CD4-positive, alpha-beta T cell treated with Interleukin-4 for 1 hour (primary cell): ENCODE measurements around the gene PRKG2.

ENCODE experiments used
- DNase-seq, 2 donors: peaks; one replicate each; pipeline ENCODE4 v3.0.0-alpha.2; 2020 to 2022

Gene PRKG2

DNA sequence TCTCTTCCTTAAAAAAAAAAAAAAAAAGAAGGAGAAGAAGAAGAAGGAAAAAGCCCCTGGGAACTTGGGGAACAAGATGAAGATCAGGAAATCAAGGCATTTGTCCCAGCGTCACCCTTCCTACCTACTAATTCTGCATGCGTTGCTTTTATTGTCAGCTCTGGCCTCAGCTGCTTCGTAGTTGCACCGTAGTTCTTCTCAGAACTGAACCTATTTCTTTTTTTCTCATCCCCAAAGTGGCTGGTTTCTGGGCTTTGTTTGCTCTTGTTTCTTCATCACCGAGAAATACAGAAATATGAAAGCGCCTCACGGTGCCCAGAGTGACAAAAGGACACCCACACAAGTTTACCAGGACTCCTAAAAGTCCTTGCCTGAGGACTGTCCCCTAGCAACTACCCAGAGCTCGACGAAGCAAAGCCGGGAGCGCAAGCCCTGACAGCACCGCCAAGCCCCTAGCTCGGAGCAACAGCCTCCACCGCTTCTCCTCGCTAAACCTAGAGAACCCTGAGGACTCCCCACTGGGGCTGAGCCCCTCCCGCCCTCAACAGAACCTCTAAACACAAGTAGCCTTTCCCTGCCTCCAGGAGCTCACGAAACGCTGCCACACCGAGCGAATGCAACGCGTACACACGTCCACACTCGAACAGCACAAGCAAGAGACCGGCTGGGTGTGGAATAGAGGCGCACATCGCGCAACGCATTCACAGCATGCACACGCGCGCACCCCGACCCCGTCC lies 710 bp downstream of the PRKG2 start:
- DNase-seq: no peak

DNA sequence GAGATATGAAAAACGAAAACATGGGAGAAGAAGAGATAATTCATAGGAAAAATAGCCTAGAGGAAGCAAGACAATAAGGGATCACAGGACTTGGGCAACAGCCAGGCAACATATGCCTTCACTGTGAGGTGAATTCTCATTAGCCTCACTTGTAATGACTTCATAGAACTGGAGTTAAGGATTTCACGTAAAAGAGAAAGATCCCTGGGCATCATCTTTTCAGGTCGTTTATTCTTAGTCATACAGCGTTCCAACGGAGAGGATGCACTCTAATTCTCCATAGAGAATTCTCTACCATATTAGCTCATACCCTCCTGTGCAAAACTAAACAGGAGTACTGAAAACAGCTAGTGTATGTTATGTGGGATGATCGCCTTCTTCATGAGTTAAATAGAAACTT lies 1.4 kb downstream of the PRKG2 start:
- DNase-seq: no peak

DNA sequence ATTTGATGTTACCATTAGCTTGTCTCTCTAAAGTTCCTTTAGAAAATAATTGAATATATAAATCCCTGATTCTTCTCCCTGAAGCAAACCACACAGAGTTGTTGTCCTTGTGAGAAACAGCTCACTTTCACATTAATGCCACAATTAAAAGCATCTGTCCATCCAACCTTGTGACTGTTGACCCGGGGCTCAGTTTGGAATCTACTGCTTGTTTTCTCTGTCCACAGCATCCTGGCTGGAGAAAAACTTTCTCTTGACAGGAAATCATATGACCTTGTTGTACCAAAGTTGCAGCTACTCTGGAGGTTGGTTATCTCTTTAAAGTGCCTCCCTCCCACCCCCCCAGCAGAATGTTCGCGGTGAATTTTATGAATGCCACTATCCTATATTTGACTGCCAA lies 3.1 kb downstream of the PRKG2 start:
- DNase-seq: no peak

DNA sequence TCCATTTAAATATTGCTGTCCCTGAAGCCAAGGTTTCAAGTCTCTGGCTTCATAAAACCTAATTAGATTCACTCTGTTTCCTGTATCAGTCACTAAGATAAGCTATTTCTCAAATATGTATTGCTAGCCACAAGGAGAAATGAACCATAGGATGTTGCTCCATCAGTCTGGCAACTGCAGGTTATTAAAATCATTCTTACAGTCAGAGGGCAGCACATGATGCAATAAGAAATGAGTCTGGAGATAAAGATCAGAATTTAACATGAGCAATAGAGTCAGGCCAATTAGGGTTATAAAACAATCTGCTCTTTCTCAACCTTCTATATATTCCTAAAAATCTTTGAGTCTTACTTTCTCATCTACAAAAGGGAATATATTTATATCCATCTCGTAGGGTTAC lies 7.2 kb downstream of the PRKG2 start:
- DNase-seq: no peak

DNA sequence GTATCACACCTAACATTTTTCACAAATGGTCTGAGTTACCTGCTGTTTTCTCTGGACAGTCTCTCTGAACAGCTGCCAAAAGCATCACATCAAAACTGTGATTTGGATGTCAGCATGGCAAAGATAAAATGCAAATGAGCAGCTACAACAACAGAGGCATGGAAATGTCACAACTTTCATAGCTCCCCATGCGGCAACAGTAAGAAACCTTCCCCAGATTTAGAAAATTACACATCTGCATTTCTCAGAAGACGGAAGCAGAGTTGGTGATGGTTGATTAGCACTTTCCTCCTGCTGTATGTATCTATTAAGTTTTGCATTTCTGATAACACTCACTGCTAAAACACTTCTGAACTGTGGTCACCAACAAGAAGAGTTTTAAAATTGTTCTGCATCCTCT lies 9.7 kb downstream of the PRKG2 start:
- DNase-seq: no peak

DNA sequence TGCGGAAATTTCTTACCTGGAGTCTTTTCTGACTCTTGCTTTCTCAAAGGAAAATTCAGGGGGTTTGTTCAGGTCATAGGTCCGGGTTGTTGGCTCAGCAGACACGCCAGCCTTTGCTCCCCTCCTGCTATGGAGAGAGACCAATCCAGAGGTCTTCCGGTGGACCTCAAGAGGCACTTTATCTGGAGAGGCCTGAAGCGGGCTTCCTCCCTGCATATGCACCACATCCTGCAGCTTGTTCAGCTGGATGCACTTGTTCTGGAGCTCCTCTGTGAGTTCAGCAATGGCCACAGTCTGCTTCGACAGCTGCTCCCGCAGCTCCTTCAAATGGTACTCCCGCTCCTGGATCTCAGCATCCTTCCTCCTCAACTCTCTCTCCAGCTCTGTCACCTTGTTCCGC lies 10.5 kb downstream of the PRKG2 start:
- DNase-seq: no peak

DNA sequence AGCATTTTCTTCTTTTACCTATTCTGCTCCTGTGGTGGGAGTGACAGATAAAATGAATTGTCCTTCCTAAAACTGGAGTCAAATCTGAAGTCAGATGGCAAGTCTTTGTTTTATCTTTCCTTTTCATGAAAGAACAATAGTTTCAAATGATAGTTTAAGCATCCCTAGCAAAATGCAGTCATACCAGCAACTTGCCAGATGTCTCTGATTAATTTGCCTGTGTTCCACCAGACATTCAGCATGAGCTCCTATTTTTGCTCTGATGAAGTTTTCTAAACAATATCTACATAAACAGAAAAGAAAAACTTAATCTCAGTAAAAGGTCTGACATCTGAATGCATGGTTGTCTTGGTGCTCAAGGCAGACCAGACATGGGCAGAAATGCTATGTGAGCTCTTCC lies 15.2 kb downstream of the PRKG2 start:
- DNase-seq: no peak

DNA sequence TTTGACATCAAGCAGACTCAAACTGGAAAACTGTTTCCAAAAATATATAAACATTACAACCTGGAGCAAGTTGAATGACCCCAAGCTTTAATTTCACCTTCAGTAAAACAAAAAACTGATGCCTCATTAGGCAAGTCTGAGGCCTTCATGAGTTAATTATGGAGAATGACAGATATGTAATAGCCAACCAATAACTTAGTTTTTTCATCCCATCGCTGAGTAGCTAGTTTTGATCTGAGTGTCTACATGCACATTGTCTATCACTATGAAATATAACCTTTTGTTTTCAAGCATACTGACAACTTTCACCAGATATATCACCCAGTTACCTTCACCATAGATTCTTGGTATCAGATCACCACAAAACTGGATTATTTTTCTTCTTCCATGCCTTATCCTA lies 16.4 kb downstream of the PRKG2 start:
- no peak for DNase-seq

DNA sequence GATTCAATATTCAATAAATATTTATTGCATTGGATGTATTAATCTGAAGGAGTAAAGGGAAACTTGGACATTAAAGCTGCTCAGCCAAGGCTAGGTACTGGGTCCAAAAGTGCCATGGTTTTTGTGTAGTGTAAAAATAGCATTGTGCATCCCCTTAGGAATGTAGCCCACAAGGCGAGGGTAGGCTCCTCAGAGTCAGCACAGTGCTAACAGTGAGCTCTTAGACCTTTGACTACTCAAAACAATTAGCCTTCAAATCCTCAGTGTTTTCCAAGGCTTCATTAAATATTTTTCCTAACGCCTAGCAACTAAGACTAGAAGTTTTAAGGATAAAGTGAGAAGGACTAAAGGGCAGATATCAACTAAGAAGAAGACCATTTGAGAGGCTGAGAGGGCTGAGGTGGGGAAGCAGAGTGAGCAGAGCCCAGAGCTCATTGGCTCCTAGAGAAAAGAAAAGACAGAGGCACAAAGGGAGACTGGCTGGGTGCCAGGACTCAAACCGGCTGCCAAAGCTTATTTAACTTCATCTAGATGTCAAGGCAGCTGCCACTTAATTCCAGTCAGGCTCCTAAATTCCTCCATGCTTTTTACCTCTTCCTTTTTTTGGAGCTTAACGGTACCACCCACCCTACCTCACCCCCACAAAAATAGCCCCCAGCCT lies 17.0 kb downstream of the PRKG2 start:
- DNase-seq: no peak

DNA sequence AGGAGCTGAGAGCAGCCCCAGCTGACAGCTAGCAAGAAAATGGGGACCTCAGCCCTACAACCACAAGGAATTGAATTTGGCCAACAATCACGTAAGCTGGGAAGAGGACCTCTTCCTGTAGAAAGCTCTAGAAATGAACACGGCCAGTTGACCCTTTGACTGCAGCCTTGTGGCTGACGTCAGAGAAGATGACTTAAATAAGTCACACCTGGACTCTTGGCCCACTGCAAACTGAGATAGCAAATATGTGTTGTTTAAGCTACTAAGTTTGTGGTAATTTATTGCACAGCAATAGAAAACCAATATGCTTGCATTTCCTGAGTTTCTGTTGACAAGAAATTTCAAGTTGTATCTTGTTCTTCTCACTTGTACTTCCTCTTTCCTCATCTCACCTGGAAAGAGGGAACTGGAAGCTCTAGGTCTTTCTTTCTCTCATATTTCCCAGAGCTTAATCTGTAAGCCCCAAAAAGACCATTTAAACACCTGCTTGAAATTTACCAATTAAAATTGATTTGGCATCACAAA lies 18.8 kb downstream of the PRKG2 start:
- no peak for DNase-seq

DNA sequence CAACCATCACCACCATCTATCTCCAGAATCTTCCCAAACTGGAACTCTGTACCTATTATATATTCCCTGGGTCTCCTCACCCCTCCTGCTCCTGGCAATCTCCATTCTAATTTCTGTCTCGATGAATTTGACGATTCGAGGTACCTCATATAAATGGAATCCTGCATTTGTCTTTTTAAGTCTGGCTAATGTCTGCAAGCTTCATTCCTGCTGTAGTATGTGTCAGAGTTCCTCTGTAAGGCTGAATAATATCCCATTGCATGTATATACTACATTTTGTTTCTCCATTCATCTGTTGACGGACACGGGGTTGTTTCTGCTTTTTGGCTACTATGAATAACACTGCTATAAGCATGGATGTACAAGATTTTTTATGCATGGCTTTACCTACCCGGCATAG lies 19.5 kb downstream of the PRKG2 start:
- no peak for DNase-seq

DNA sequence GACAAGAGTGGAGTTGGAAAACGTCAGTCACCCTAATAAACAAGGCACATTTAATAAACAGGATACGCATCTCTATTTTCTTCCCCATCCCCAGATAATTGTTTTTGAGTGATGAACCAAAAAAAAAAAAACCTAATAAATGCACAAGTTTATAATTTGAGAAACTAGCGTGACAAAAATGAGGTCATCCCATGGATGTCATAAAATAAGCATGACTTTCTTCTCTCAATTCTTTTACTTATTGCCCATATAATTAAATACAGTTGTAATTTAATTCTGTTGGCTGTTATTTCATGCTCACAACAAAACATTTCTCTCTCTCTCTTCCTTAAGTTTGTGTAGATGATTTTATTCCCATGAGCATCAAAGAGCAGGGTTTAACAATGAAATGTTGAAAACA lies 20.7 kb downstream of the PRKG2 start:
- no peak for DNase-seq

DNA sequence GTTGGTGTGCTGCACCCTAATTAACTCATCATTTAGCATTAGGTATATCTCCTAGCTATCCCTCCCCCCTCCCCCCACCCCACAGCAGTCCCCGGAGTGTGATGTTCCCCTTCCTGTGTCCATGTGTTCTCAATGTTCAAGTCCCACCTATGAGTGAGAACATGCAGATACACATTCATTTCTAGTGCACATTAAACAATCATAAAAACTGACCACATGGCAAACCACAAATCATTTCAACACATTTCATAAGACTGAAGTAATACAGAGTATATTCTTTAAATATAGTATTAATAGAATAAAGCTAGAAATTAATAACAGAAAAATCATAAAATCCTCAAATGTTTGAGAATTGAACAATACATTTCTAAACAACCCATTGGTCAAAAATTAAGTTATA lies 34.1 kb downstream of the PRKG2 start:
- DNase-seq: no peak

DNA sequence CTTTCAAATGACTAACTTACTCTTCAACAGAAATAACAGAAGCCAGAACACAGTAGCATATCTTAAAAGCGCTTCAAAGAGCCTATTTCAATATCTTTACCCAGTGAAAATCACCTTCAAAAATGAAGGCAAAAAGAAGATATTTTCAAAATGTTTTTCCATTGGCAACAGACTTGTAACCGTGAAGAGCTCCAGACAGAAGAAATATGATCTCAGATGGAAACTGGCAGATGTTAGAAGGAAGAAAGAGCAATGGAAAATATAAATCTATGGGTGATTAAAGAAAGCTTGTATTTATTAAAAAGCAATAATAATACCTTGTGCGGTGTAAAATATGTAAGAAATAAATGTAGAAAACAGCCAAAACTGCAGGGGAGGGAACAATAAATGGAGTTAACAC lies 35.7 kb downstream of the PRKG2 start:
- DNase-seq: no peak

DNA sequence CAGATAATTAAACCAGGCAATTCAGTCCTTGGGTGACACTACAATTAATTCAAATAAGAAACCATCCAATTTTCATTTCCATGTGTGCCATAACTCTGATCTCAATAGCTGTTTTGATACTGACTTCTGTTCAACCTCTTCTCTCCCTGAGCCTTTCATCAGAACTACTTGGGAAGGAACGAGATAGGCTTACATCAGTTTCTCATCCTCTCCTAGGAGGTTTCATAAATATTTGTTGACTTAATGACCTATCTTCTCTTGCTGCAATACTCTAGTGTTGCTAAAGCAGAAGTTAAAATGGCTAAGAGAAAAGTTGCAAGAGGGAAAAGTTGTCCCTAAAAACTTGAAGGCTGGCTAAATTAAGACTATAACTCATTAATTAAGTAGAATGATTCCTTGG lies 41.8 kb downstream of the PRKG2 start:
- no peak for DNase-seq

DNA sequence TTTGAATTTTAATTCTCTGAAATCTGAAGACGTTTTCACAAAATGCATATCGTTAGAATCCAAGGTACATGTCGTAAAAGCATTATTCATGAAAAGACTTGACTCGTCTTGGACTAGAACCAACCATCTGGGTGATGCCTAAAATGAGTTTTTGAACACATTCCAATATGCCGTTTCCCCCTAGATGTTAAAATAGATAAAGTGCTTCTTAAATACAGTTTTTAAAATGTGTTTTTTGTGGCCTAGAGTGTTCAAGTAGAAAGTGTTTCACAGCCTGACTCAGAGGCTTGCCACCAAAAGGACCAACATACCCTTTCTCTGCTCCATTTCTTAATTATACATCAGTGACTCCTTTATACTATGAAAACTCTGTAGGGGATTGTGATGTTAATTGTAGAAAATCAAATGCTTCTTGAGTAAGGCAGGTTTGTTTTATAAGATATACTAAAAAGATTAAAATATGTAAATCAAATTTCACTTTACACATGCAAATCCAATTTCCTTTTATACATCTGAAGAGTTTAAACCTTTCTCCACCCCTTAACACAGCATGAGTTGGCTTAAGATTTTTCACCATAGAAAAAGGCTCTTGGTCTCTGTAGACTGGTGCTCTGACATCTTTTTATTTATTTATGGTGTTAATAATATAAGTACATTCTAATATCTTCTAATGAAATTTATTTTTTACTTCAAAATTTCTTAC lies 48.4 kb downstream of the PRKG2 start:
- DNase-seq: no peak

DNA sequence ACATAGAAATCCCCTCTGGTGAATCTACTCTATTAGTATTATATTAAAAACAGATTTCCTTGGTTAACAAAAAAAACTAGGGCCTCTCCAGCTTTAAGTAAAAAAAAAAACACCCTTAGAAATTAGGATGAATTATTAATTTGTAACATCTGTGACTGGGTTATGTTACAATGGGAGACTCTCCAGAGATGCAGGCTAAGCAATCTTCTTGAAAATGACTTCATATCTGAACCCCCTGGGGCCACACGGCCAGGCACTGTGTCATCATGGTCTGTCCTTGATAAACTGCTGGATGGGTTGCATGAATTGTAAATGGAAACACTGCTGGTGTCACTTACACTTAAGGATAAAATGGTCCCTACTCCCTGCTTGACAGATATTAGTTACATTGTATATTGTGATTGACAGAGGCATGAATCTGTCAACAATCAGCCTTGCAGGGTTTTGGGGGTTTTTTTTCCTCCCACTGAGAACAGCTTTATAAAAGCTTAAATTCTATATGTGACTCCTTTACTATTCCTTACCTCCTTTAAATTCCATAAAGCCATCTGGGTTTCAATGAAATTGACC lies 49.1 kb downstream of the PRKG2 start:
- DNase-seq: no peak

DNA sequence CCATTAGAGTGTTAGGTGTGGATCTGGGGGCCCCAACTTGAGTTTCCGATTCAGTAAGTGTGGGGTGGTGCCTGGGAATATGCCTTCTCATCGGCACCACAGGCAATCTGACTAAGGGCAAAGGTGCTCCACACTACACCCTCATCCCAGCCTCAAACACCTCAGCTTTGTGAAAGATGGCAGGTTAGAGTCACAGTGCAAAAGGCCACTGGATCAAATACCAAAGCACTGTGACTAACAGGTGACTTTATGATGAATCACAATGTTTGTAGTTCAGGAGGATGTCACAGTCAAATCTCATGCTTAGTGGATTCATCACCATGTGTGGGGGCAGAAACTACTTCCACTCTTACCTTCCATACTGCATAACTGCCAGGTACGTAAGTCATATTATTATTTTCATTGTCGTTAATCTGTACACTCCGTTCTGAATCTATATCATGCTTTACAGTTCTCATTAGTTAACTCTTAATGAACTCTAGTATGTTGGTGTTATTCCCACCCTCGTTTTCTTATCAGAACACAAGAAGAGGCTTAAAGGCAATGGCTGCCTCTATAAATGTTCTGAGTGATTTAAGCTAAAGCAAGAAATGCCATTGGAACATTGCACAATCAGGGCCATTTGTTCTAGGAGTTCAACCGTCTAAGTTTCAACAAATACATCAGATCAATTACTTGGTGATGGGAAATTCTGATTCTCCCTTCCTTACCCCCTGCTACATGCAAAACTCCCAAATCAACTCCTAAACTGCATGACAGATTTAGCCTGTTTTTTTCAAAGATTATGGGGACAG lies 50.2 kb downstream of the PRKG2 start:
- DNase-seq: no peak

DNA sequence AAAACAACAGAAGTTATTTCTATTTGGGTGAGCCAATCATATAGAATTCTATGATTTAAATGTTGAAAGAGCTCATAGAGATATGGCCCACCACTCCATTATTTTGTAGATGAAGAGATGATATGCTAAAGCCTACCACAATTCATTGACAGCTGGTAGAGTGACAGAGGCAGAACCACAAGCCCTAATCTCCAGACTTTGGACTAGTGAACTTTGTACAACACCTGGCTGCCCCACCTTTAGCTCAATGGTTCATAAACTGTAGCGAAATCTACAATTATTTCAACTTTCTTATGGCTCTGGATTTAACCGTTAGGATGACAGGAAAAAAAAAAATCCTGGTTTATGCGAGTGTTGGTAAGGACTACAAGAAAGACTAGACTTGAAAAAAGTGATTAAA lies 50.9 kb downstream of the PRKG2 start:
- DNase-seq: no peak

DNA sequence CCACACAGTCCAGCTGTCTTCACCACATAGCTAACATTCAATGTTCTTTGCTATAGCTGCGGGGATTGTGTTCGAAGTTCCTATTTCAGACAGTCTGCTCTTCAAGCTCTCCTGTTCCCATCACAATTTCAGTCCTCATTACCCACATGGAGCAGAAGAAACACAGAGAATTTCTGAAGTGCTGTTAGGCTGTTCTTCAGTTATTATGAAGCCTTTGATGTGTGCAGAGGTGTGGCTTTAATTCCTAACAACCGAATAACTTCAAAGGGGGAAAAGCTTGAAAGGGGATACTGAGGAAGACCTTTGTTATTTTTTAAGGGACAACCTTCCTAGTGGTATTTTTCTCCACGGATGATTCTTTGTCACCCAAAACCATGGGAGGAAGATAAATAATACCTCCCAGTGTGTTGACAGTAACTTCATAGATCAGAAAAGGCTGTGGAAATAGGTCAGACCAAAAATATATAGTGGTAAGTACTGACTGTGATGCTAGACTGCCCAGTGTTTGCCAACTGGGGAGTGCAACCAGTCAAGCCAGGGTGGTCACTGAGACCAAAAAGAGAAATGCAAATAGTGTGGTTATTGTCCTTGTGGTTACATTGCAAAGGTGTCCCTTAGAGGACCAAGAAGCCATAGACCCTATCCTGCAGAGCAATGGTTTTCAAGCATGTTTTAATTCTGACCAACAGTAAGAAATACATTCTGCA lies 52.1 kb downstream of the PRKG2 start:
- DNase-seq: no peak

DNA sequence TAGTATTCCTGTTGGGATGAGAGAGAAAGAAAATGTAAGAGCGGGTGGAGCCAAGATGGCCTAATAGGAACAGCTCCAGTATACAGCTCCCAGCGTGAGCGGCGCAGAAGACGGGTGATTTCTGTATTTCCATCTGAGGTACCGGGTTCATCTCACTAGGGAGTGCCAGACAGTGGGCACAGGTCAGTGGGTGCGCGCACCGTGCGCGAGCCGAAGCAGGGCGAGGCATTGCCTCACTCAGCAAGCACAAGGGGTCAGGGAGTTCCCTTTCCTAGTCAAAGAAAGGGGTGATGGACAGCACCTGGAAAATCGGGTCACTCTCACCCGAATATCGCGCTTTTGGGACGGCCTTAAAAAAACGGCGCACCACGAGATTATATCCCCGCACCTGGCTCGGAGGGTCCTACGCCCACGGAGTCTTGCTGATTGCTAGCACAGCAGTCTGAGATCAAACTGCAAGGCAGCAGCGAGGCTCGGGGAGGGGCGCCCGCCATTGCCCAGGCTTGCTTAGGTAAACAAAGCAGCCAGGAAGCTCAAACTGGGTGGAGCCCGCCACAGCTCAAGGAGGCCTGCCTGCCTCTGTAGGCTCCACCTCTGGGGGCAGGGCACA lies 61.2 kb downstream of the PRKG2 start:
- peak; percentile 29 to 40 for DNase-seq
